CD4-positive, alpha-beta T cell treated with Interleukin-1 beta for 1 hour (primary cell): ENCODE data around the gene PDE1A.

Experiments used
- DNase-seq, 2 donors: peaks; one replicate each; pipeline ENCODE4 v3.0.0-alpha.2; 2020 to 2022

The PDE1A gene

DNA sequence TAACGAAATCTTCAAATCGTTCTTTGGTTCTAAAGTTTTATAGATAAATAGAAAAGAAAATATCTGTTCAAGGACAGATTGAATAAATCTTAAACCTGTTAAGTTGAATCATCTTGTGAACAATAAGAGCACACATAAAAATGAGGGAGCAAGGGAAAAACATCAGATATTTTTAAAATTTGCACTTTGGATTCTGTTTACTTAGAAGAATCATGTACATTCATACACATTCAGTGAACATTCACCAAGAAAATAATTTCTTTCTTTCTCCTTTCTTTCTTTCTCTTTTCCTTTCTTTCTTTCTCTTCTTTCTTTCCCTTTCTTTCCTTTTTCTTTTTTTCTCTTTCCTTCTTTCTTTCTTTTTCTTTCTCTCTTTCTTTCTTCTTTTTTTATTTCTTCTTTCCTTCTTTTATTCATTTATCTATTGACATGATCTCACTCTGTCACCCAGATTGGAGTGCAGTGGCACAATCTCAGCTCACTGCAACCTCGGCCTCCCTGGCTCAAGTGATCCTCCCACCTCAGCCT lies 164.9 kb downstream of the PDE1A start:
- no peak for DNase-seq

DNA sequence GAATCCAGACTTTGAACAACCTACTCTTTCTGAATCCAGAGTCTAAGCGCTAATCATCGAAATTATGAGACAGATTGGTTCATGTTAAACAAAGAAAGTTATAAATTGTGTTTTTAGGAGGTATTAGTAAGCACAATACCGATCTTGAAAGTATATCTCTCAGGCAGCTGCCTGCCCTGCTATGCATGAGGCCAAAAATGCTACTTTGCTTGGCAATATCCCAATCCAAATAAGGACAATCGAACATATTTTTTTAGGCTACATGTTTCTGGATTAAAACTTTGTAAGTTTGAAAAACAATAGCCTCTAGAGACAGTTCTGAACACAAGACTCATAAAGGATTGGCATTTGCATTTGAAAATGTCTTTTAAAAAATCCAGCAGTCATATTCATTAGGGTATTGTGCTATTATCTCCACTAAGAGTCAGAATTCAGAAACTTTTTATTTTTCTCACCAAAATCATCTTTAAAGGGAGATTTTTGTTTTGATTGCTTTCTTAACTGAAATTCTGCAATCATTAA lies 167.1 kb downstream of the PDE1A start:
- DNase-seq = no peak

DNA sequence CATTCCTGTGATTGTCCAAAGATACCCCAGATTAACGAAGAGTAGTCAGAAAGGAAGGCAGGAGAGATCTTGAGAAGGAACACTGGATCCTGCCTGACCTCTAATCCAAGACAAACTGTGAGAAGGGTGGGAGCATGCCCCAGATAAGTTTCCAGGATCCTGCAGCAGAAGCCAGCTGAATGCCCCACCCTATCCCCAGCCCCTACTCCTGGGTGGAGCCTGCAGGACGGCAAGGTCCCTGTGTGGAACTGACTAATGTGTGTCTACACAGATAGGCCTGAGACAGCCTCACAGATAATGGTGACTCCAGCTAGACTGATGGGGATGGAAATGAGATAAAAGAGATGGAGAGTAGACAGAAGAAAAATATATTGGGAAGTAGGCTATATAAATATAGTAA lies 174.3 kb downstream of the PDE1A start:
- no peak for DNase-seq

DNA sequence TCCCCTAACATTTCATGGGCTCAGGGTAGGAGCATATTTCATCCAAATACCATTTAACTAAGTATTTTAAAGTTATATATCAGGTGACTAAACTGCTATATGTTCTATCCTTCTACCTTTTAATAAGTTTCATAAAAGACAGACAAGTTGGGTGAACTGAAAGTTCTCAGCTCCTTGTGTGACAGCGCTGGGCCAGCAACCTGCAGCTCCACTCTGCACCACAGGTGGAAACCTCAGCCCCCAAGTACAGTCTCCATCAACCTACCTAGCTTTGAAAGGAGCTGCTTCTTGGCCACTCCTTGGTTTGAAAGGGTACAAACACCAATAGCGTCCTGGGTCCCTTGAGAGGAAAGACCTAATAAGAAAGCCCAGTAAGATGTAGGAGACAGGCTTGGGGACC lies 177.9 kb downstream of the PDE1A start:
- DNase-seq = no peak

DNA sequence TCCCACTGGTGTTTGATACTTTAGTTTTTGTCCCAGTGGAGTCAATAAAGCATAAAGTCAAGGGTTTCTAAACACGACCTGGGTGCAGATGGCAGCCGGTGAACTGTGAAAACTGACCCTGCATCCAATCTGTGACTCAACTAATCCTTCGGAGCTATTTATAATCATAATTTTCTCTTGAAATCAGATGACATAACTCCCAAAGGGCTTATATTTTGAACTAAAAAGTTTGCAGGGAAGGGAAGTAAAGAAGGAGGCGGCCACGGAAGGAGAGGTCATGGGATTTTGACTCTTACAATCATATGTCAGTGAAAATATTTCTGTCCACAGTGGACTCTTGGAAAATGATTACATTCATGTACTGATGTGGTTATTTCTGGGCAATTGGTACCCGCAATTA lies 178.5 kb downstream of the PDE1A start:
- no peak for DNase-seq

DNA sequence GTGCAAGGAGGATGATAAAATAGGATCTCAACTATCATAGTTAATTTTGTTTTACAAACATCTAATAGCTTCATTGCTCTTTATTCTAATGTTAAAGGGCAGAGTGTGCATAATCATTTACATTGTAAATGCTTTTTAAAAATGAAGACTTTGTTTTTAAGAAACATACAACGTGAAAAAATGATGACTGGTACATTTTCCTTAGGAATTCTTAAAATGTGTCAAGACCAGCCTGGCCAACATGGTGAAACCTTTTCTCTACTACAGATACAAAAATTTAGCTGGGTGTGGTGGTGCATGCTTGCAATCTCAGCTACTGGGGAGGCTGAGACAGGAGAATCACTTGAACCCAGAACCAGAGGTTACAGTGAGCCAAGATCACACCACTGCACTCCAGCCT lies 179.0 kb downstream of the PDE1A start:
- DNase-seq = no peak

DNA sequence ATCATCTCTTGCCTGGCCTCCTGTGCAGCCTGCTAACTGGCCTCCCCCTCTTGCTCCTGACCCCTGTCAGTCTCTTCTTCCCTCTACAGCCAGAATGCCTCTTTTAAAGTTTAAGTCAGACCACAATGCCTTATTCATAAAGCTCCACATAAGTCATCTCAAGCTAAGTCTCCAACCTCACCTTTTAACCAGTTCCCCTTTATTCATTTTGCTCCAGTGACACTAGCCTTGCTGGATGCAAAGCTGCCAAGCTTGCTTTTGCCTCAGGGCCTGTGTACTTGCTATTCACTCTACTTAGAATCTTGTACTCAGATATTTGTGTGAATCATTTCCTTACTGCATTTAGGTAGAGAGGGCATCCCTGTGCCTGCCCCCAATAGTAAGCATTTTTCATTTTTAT lies 180.9 kb downstream of the PDE1A start:
- no peak for DNase-seq

DNA sequence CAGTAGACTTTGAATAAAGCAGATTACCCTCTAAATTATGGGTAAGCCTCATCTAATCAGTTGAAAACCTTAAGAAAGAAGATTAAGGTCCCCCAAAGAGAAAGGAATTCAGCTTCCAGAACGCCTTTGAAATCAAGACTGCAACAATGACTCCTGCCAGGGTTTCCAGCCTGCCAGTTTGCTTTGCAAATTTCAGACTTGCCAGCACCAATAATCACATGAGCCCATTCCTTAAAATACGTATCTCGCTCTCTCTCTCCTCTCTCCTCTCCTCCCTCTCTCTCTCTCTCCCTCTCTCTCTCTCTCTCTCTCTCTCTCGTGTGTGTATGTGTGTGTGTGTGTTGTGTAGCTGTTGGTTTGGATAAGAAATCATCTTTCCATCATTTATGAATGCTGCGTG lies 184.2 kb downstream of the PDE1A start:
- DNase-seq = no peak

DNA sequence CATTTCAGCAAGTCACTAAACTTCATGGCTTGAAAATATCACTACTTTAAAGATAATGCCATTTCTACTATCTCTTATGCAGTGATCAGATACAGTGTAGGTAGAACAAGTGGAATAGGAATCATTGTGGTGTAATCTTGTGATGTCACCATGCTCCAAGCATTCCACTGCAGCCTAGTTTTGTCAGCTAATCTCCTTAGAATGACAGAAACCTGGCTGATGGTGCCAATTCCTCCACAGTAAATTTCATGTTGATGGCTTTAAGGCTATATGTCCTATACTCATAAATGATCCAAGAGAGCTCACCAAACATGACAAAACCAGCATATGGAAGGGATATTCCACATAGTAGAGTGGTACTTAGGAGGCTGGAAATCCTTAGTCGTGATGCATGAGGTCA lies 184.9 kb downstream of the PDE1A start:
- DNase-seq = no peak

DNA sequence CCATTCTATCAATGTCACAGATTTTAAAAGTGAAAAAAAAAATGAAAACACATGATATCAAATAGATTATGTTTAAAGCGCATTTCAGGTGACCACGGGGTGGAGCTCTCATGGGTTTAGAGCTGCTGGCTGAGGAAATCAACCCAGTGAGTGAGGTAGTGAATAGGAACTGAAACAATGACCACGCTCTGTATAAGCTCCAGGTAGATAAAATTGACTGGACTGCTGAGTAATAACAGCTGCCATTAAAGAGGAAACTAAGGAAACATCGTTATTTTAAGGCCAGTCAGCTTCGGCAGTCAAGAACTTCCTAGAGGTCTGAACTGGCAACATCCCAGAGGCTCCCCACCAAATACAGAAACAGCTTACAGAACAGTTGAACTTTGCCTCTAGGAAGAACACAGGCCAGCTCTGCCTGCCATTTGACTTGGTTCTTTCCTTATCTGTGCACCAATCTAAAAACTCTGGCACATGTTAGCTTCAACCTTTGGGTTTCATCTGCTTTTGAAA lies 185.9 kb downstream of the PDE1A start:
- DNase-seq = no peak

DNA sequence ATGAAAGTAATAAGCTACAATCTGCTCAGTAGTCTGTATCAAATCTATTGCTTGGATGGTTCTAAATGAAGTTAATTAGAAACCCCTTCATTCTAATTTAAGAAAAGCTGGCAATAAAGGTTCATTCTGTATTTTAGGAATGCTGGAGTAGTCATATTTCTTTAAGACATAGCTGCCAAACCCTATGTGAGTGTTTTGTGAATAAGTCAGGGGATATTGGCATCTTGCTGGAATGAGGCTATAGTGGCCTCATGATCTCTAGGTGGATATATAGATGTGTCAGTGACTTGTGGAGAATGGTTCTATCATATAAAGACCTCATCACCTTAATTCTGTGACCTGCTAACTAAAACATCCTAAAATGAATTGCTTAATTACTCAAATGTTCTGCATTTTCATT lies 196.3 kb downstream of the PDE1A start:
- DNase-seq = no peak

DNA sequence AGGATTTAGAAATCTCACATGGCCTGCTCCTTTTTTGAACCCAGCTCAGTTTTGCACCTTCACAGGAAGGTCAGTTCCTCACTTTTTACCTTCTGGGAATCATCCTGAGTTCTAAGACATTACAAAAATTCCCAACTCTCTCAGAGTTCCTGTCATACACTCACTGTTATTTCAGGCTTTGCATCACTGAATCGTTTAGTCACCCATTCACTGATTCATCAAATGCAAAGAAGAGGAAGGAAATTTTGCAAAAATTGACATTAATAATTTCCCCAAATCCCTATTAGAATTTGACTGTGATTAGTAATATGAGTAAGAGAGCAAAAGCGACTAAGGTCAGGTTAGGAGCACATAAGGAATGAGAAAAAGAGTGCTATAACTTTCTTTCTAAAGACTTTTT lies 197.5 kb downstream of the PDE1A start:
- no peak for DNase-seq

DNA sequence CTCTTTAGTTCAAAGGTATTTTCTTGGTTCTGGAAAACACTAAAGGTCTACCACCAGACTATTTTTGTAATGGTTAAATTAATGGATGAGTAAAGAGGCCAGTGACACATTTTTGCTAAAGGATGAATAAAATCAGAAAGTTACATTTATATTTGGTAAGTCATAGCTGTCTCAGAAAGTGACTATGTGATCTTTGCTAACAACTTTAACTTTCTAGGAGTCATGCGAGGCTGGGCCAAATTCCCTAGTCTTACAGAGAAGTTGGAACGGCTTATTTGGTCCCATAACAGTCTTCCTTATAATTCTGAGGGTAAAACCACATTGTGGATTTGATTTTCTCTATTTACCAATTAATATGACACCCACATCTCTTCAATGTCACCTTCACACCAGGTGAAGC lies 198.1 kb downstream of the PDE1A start:
- DNase-seq = no peak

DNA sequence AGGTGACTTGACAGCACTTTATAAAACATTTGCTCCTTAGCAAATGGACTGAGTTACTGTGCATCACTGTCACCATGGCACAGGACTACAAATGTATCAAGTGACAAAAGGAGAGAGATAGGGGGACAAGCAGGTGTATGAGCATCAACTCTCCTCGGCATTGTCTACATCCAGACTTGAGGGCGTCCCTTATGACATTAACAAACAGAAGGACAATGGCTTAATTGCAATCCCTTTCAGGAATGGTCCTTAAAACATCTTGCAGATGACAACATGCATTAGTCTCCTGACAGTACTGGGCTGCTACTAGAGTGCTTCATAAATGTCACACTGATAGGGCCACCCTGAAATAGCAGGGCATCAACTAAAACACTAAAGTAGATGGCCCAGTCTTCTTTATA lies 198.8 kb downstream of the PDE1A start:
- no peak for DNase-seq

DNA sequence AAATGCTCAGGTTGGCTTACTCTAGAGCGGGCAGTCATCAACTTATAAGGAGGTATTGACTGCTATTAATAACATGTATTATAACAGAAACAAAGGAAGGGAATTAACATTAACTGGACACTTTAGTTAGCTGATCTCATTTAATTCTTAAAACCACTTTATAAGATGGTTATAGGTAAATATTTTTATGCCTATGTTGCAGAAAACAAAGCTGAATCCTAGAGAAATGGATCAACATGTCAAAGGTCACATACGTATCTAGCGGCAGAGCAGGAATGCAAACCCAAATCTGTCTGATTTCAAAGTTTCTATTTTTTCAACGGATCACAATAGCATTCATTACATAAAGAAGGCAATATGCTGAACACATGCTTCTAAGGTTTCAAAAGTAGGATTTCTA lies 200.0 kb downstream of the PDE1A start:
- no peak for DNase-seq

DNA sequence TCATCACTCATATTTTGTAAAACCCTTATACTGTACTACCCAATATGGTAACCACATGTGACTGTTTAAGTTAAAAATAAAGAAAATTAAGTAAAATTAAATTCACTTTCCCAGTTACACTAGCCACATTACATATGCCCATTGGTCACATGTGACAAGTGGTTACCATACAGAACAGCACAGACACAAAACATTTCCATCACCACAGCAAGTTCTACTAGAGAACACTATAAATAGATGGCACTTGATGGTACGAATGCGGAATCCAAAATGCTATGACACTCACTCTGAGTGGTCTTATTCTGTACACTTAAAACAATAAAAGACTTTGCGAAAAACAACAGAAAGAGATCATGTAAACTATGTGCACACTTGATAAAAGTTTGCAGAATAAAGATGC lies 202.2 kb downstream of the PDE1A start:
- no peak for DNase-seq

DNA sequence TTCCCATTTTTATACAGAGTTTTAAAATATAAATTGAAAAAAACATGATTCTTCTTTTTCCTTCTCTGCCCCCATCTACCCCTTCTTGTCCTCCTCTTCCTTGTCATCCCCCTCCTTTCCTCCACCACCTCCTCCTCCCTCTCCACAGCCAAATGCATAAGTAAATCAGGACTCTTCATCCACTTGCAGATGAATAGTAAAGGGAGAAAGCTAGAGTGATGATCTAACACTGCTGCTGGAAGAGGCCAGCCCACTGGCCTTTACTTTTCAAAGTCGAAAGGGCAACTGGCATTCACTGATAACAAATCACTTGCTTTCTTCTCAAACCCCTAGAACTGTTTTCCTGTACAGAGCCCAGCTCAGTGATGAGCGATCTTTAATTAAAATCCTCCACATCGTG lies 205.8 kb downstream of the PDE1A start:
- no peak for DNase-seq

DNA sequence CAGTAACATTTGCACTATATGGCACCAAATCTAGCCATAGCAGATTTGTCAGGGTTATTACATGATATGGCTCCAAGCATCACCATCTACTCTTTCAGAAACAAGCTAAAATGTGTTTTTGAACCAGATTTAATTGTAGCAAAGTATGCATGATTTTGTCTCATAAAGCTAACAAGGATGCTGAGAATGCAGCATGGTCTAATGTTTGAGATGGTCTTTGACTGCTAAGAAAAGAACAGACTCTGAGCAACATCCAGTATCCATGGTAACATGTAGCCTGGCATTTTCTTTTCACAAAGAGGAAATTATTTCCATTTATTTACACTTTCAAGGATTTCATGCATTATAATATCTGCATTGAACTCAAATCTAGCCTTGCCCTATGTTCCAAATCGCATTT lies 206.5 kb downstream of the PDE1A start:
- no peak for DNase-seq

DNA sequence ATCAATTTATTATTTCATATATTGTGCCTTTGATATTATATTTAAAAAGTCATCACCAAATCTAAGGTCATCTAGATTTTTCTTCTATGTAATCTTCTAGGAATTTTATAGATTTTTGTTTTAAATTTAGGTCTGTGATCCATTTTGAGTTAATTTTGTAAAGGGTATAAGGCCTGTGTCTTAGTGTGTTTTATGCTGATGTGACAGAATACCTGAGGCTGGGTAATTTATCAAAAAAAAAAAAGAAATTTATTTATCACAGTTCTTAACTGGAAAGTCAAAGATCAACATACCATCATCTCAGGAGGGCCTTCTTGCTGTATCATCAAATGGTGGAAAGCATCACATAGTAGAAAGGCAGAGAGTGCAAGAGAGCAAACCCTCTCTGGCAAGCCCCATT lies 216.2 kb downstream of the PDE1A start:
- DNase-seq = no peak

DNA sequence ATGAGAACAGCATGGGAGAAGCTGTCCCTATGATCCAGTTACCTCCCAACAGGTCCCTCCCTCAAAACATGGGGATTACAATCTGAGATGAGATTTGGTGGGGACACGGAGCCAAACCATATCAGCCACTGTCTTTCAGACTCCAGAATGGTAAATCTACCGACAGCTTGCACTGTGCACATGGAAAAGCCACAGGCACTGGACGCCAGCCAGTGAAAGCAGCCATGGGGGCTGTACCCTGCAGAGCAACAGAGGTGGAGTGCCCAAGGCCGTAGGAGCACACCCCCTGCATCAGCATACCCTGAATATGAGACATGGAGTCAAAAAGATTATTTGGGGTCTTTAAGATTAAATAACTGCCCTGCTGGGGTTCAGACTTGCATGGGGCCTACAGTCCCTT lies 218.4 kb downstream of the PDE1A start:
- no peak for DNase-seq

DNA sequence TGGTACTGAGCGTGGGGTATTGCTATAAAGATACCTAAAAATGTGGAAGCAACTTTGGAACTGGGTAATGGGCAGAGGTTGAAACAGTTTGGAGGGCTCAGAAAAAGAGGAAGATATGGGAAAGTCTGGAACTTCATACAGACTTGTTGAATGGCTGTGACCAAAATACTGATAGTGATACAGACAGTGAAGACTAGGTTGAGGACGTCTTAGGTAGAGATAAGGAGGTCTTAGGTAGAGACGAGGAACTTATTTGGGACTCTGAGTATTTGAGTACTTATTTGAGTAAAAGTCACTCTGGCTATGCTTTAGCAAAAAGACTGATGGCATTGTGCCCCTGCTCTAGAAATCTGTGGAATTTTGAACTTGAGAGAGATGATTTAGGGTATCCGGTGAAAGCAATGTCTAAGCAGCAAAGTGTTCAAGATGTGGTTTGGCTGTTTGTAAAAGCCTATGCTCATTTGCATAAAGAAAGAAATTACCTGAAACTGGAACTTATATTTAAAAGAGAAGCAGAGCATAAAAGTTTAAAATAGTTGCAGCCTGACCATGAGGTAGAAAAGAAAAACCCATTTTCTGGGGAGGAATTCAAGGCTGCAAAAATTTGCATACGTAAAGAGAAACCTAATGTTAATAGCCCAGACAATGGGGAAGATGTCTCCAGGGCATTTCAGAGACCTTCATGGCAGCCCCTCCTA lies 219.6 kb downstream of the PDE1A start:
- no peak for DNase-seq

DNA sequence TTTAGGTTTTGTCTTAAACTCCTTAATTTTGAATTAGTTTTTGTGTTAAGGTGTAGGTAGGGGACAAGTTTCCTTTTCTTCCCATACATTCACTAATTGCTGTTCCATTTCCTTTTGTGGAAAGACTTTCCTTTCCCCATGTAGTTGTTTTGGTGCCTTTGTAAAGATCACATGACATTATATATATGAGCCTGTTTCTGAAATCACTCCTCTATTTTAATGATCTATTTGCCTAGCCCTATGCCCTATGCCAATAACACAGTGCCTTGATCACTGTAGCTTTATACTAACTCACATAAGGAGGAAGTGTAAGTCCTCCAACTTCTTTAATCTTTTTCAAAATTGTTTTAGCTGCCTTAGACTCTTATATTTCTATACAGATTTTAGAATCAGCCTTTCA lies 229.3 kb downstream of the PDE1A start:
- DNase-seq = no peak

DNA sequence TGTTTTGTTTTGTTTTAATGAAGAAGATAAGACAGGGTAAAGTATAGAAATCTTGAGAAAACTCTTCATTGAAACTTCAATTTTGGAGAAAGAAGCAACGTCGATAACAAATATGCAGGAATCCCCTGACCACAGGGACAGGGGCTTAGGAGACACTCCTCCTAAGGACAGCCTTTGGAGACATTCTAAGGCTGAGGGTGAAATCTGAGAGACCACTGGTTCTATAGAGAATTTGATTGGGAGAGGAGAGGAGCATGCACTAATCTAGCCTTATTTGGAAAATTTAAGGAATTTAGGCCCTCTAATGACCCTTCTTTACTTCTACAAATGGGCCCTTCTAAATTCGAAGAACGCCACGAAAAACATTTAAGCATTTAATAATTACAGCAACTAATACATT lies 233.5 kb downstream of the PDE1A start:
- DNase-seq = no peak

DNA sequence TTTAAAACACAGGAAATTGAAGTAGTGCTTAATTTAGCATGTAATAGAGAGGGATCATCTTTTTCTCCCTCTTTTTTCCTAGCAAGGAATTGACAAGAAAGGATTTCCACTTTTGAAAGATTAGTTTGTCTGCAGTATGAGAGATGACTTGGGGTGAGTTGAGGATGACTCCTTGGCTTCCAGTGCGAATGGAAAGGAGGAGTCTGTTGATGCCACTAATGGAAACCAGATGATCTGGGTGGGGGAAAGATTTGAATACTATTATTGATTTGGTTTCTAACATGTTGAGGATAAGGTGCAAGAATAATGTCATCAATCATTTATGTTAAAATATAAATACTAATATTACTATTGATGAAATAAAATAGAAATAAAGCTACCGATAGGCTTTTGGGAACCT lies 235.8 kb downstream of the PDE1A start:
- no peak for DNase-seq

DNA sequence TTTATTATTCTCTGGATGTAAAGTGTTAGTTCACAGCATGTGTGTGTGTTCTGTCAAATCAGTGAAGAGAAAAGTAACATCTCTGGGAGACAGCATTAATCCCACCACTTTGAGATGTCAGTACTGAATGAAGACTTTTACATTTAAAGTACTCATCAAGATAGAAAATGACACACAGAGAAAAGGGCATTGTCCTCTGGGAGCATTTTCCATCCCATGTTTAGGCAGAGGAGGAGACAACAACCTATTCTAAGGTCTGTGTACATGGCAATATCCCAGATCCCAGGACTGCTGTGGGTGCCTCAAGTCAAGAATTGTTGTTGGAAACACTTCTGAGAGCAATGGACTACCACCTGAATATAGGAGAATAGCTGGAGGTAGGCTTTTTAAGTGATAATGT lies 239.7 kb downstream of the PDE1A start:
- DNase-seq = no peak
